ENCODE measurements around the gene COA3. TPM values are rescaled to one million over a fixed set of nuclear protein-coding genes. Genes with fewer than 3 reads are reported as not detected.

The COA3 gene
- total and polyA plus RNA-seq, 4 donors = 62.3 to 294 (median 103) TPM

DNA sequence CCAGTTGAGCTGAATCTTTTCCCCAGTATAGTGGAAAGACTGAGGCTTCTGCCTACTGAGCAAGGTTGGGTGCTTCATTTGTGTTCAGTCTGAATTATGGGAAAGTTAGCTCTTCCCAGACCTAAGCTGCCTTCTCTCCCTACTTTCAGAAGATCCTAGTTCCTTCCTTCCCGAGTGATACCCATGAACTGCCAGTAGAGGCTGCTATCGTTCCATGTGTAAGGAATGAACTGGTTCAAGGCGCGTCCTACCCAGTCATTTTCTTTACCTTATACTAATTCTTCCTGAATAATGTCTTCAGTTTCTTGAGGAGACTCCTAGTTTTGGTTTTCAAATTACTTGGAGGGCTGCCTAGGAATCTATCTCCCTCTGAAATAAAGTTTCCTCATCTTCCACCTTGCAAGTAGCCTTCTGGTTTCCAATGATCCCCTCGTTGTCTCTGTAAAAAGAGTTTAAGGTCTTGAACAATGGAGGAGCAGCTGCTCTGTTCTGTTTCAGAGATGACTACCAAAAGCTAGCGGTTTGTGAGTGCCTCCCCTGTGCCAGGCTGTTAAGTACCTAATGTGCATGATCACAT is 44.9 kb upstream of the COA3 start:
- peak; percentile 8 for TF ChIP-seq FOXA1 (IDR thresholded peaks at IDR 0.05)
- no peak for TF ChIP-seq JUND (IDR thresholded peaks at IDR 0.05)
- TF ChIP-seq, protein P1, sequence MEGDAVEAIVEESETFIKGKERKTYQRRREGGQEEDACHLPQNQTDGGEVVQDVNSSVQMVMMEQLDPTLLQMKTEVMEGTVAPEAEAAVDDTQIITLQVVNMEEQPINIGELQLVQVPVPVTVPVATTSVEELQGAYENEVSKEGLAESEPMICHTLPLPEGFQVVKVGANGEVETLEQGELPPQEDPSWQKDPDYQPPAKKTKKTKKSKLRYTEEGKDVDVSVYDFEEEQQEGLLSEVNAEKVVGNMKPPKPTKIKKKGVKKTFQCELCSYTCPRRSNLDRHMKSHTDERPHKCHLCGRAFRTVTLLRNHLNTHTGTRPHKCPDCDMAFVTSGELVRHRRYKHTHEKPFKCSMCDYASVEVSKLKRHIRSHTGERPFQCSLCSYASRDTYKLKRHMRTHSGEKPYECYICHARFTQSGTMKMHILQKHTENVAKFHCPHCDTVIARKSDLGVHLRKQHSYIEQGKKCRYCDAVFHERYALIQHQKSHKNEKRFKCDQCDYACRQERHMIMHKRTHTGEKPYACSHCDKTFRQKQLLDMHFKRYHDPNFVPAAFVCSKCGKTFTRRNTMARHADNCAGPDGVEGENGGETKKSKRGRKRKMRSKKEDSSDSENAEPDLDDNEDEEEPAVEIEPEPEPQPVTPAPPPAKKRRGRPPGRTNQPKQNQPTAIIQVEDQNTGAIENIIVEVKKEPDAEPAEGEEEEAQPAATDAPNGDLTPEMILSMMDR (IDR thresholded peaks at IDR 0.05; ENCODE audit: low read depth, low read length, missing input control) = peak; percentile 93
- no peak for TF ChIP-seq GABPA (IDR thresholded peaks at IDR 0.05 in 1 of 2, conservative IDR thresholded peaks at IDR 0.05 in 1 of 2)
- TF ChIP-seq HNF4A (conservative IDR thresholded peaks at IDR 0.05) = no peak
- TF ChIP-seq TAF1 (conservative IDR thresholded peaks at IDR 0.05) = no peak
- TF ChIP-seq, protein P2, sequence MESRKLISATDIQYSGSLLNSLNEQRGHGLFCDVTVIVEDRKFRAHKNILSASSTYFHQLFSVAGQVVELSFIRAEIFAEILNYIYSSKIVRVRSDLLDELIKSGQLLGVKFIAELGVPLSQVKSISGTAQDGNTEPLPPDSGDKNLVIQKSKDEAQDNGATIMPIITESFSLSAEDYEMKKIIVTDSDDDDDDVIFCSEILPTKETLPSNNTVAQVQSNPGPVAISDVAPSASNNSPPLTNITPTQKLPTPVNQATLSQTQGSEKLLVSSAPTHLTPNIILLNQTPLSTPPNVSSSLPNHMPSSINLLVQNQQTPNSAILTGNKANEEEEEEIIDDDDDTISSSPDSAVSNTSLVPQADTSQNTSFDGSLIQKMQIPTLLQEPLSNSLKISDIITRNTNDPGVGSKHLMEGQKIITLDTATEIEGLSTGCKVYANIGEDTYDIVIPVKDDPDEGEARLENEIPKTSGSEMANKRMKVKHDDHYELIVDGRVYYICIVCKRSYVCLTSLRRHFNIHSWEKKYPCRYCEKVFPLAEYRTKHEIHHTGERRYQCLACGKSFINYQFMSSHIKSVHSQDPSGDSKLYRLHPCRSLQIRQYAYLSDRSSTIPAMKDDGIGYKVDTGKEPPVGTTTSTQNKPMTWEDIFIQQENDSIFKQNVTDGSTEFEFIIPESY (IDR thresholded peaks at IDR 0.05) = no peak
- no peak for TF ChIP-seq SP1 (IDR thresholded peaks at IDR 0.05)
- TF ChIP-seq, protein P3, sequence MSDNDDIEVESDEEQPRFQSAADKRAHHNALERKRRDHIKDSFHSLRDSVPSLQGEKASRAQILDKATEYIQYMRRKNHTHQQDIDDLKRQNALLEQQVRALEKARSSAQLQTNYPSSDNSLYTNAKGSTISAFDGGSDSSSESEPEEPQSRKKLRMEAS (IDR thresholded peaks at IDR 0.05) = no peak
- TF ChIP-seq RXRA (IDR thresholded peaks at IDR 0.05) = no peak
- peak; percentile 98 to 99 for TF ChIP-seq RAD21 (IDR thresholded peaks at IDR 0.05)
- no peak for TF ChIP-seq FOXA2 (IDR thresholded peaks at IDR 0.05)
- TF ChIP-seq, protein P4, sequence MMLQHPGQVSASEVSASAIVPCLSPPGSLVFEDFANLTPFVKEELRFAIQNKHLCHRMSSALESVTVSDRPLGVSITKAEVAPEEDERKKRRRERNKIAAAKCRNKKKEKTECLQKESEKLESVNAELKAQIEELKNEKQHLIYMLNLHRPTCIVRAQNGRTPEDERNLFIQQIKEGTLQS (IDR thresholded peaks at IDR 0.05) = no peak
- no peak for TF ChIP-seq HNF4G (IDR thresholded peaks at IDR 0.05)
- no peak for TF ChIP-seq EGR1 (IDR thresholded peaks at IDR 0.05; ENCODE audit: low read depth in 2 of 2)
- TF ChIP-seq NR2F2 (IDR thresholded peaks at IDR 0.05) = no peak
- TF ChIP-seq, protein P5, sequence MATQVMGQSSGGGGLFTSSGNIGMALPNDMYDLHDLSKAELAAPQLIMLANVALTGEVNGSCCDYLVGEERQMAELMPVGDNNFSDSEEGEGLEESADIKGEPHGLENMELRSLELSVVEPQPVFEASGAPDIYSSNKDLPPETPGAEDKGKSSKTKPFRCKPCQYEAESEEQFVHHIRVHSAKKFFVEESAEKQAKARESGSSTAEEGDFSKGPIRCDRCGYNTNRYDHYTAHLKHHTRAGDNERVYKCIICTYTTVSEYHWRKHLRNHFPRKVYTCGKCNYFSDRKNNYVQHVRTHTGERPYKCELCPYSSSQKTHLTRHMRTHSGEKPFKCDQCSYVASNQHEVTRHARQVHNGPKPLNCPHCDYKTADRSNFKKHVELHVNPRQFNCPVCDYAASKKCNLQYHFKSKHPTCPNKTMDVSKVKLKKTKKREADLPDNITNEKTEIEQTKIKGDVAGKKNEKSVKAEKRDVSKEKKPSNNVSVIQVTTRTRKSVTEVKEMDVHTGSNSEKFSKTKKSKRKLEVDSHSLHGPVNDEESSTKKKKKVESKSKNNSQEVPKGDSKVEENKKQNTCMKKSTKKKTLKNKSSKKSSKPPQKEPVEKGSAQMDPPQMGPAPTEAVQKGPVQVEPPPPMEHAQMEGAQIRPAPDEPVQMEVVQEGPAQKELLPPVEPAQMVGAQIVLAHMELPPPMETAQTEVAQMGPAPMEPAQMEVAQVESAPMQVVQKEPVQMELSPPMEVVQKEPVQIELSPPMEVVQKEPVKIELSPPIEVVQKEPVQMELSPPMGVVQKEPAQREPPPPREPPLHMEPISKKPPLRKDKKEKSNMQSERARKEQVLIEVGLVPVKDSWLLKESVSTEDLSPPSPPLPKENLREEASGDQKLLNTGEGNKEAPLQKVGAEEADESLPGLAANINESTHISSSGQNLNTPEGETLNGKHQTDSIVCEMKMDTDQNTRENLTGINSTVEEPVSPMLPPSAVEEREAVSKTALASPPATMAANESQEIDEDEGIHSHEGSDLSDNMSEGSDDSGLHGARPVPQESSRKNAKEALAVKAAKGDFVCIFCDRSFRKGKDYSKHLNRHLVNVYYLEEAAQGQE (IDR thresholded peaks at IDR 0.05) = no peak
- no peak for TF ChIP-seq YY1 (IDR thresholded peaks at IDR 0.05)
- no peak overlapping the region for H3K4me3 ChIP-seq (ENCODE audit: low read depth in 1 of 3, low read length in 3 of 3)
- no peak overlapping the region for H3K27ac ChIP-seq (ENCODE audit: low read depth in 1 of 2, low read length in 2 of 2)
- H3K9me3 ChIP-seq (ENCODE audit: control insufficient read depth in 4 of 4, low read length in 3 of 4) = no peaks in the 10 kb centered on the region
- peaks cover 0 to 6% (median 1%) of the 10 kb centered on the region in 4 donors for H3K4me1 ChIP-seq (ENCODE audit: control insufficient read depth in 4 of 4, insufficient read depth in 4 of 4, low read length in 3 of 4)
- H3K9ac ChIP-seq (ENCODE audit: low read depth in 1 of 2, low read length in 2 of 2) = no peak overlapping the region
- H3K36me3 ChIP-seq (ENCODE audit: control insufficient read depth in 4 of 4, insufficient read depth in 3 of 4, low read depth in 1 of 4, low read length in 3 of 4) = peaks cover 18 to 57% (median 37%) of the 10 kb centered on the region in 4 donors
- DNase-seq (ENCODE audit: low spot score) = no peak
- WGBS = 39% methylated on average over 6 of the region's 6 CpGs
- no peaks in the 10 kb centered on the region for H3K27me3 ChIP-seq (ENCODE audit: control insufficient read depth in 4 of 4, insufficient read depth in 4 of 4, low read length in 3 of 4)
